Stimulated activated CD4-positive, alpha-beta T cell treated with anti-CD3 and anti-CD28 coated beads, Interleukin-2, amount 100 ng/mL, for 4 hours (primary cell): ENCODE data around the gene USP9Y.
"Not testable (repeated sequence)": the region's sequence is repeated elsewhere in the genome, so short reads cannot be mapped to it uniquely, and the experiment has no call there.

Experiments used
- DNase-seq: peaks from one replicate; pipeline ENCODE4 v3.0.0-alpha.2; 2020; ENCODE audit warnings: low read depth

USP9Y gene

GRCh38 chrY:12701181-12701695, at the start of gene USP9Y:
USP9Y (plus strand) TSS chrY:12701231; CDS start chrY:12709448, 8,217 bp downstream.
- no peak for DNase-seq

DNA sequence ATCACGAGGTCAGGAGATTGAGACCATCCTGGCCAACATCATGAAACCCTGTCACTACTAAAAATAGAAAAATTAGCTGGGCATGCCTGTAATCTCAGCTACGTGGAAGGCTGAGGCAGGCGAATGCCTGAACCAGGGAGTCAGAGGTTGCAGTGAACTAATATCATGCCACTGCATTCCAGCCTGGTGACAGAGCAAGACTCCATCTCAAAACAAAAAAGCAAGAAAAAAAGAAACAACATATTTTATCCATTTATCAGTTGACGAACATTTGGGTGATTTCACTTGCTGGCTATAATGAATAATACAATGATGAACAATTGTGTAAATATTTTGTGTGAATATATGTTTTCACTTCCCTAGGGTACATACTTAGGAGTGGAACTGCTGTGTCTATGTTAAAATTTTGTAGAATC, 49.4 kb upstream of the USP9Y start:
- no peak for DNase-seq

DNA sequence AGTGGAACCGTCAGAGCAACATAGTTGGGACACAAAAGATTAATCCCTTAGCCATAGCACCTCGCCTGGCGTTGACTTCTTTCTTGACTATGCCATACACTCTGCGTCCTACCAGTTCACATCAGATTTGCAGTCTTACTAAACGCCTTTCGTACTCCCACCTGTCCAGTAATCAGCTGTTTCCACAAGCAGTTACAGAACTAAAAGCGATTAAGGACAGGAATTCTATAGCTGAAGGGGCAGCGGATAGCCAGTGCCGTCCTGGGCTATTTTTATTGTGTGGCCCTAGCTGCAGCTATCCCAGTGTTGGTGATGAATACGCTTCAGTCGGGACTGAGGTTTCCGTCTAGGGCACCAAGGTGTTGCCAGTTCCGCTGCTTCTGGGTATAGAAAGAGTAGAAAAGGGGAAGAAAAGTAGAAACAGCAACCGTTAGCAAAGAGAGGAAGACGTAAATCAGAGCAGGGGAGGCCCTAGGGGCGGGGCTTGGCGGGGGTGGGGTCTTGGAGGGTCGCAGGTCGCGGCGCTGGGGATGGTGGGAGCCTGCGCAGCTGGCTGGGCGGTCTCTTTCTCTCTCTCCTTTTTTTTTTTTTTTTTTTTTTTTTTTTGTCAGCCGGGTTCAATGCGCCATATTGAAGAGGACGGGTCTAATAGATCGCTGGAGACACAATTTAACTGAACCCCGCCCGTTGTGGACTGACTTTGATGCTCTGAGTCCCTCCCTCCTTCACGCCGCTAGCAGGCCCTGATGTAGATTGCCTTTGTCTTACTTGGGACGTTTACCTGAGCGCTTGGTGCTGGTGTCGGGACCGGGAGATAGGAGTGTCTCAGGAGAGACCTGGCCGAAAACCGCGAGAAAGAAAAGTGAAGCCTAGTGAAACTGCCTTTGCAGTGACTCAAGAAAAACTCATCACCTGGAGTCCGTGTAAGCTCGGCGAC, 39.0 kb upstream of the USP9Y start:
- DNase-seq: peak; percentile 67

GRCh38 chrY:12662745-12663591, 38.1 kb upstream of the USP9Y start:
- peak; percentile 13 for DNase-seq

DNA sequence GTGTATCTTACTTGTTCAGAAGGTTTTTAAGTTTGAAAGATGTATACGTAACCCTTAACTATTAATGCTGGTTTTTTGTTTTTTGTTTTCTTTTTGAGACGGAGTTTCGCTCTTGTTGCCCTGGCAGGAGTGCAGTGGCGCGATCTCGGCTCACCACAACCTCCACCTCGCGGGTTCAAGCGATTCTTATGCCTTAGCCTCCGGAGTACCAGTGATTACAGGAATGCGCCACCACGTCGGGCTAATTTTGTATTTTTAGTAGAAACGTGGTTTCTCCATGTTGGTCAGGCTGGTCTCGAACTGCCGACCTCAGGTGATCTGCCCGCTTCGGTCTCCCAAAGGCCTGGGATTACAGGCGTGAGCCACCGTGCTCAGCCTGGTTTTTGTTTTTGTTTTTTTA, 37.2 kb upstream of the USP9Y start:
- DNase-seq: not testable (repeated sequence)

DNA sequence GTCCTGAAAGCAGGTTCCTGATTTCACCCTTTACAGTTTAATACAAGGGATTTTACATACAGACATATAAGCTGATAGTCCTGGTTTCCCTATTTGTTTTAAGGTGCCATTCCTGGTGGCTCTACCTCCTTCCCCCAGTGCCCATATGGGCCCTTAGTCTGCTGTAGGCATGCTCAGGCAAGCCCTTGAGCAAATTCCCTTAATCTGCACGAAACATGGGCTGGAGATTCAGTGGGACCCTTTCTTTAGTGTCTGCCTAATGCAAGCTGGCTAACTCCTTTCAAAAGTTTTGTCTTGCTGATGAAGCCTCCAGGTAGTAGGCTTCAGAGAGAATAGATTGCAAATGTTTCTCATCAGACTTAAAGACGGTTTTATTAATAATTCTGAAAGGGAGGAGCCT, 22.9 kb upstream of the USP9Y start:
- no peak for DNase-seq

DNA sequence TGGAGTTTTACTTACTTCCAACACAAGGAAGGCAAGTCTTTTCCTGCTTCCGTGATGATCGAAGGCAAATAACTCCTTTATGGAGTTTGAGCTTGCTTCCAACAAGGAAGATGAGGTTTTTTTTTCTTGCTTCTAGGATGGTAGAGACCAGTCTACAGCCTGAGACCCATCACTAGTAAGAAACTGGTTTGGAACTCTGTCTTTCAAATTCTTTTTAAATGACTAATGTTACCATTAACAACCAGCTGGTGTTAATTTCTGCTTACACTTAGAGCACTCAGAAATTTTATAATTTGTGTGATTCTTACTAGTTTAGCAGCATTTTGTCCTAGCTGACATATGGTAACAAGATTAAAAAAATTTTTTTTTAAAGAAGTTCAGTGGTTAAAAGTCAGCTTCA, 19.5 kb upstream of the USP9Y start:
- no peak for DNase-seq

DNA sequence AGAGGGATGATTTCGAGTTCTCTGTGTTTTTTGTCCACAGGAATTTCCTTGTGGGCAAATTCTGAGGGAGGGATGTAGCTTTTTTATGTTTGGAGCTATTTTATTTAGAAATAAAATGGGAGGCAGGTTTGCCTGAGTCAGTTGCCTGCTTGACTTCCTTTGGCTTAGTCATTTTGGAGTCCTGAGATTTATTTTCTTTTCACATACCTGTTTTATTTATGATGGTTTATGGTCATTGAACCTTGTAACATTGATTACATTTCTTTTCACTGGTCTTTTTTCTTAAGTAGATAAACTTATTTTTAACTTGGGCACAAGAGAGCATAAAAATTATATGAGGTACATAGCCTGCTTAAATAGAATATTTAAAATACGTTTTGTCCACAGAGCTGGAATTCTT, 12.7 kb upstream of the USP9Y start:
- no peak for DNase-seq

- no peak for DNase-seq
Measured at GRCh38 chrY:12700087-12700486, 944 bp upstream of the USP9Y start.

DNA sequence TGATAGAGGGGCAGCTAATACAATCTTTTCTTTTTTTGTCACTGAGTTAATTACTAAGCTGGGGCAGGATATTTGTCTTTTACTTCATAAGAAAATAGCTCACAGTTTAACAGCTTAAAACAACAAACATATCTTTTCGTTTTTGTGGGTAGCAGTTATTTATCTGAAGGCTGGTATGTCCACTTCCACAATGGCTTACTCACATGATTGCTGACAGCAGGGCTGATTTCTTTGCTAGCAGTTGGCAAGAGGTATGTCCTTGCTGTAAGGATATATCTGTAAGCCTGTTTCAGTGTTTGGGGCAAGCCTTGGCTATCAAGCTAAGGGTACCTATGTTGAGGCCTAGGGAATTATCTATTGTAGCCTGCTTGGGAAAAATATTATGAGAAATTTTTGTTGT, 1.1 kb downstream of the USP9Y start:
- DNase-seq: no peak

DNA sequence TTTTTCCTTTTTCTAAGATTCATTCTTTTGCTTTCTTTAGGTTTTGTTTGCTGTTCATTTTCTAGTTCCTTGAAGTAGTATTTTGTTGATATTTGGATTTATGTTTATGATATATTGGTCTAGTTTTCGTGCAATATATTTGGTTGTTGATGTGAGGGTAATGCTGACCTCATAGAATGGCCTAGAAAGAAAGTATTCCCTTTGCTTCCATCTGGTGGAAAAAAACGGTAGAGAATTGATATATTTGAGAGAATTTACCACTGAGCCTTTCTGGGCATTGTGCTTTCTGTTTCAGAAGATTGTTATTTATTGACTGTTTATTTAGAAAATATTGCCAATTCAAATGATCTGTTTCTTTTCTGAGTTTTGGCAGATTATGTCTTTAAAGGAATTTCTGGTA, 9.4 kb downstream of the USP9Y start:
- DNase-seq: no peak

DNA sequence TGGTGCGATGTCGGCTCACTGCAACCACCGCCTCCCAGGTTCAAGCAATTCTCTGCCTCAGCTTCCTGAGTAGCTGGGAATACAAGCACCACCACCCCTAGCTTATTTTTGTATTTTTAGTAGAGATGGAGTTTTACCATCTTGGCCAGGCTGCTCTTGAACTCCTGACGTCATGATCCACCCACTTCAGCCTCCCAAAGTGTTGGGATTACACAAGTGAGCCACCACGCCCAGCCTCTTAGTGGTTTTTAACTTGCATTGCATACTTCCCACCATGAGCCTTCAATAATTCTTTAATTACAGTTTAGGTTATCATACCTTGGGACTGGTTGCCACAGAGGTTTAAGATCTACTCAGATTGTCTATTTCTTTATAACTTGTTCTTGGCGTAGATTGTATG, 14.3 kb downstream of the USP9Y start:
- no peak for DNase-seq

- no peak for DNase-seq
Measured at GRCh38 chrY:12729746-12730145, 28.7 kb downstream of the USP9Y start.

GRCh38 chrY:12733625-12734024, 32.6 kb downstream of the USP9Y start:
- DNase-seq: peak; percentile 11

DNA sequence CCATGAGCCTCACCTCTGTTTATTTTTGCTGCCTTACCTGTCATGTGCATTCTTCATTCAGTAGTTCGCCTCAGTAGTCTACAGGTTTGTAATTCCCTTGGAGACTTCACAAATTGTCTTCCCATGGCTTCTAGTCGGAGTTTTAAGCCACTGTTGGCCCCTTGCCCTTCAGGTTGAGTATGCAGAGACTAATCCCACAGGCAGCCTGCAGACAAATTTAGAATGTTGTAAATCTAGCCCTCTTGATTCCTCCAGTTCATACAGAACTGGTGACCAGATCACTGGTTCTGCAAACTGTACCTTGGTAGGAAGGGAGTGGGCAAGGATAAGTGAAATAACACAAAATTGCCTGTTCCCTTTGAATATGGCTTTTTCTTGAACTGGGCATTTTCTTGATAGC, 33.0 kb downstream of the USP9Y start:
- DNase-seq: no peak

DNA sequence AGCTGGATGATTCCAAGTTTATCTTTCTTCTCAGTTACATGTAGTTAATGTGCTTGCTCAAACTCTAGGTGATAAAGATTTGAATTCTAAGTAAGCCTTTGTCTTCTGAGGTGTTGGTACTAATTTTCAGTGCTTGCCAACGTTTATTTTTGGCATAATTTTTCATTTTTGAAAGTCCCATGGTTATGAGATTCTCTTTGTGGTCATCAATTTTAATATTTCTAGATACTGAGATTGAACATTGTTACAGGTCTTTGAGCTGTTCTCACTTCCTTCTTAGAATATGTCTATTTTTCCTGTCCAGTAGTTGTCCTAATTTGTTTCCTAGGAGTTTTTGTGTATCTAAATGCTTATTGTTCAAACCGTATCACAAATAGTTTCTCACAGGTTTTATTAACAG, 40.4 kb downstream of the USP9Y start:
- no peak for DNase-seq

- DNase-seq: no peak
Measured at GRCh38 chrY:12742725-12743124, 41.7 kb downstream of the USP9Y start.

DNA sequence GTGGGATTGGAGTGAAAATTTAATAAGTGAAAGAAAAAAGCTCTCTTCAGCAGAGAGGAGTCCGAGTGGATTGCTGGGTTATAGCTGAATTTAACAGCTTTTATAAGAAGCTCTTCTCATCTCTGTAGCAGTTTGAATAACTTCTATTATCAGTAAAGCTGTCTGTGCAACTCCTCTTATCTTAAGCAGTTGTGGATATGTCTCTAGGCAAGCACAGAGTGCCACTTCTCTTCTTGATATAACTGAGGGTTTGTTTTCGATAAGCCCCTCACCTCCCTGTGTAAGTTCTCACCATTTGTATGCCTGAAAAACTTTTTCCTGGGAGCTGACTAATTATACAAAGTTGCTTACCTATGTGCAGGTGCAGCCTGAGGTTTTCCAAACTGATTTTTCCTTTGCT, 43.1 kb downstream of the USP9Y start:
- no peak for DNase-seq

GRCh38 chrY:12749293-12749692, 48.3 kb downstream of the USP9Y start:
- no peak for DNase-seq

- DNase-seq: no peak
Measured at GRCh38 chrY:12752856-12753255, 51.8 kb downstream of the USP9Y start.

DNA sequence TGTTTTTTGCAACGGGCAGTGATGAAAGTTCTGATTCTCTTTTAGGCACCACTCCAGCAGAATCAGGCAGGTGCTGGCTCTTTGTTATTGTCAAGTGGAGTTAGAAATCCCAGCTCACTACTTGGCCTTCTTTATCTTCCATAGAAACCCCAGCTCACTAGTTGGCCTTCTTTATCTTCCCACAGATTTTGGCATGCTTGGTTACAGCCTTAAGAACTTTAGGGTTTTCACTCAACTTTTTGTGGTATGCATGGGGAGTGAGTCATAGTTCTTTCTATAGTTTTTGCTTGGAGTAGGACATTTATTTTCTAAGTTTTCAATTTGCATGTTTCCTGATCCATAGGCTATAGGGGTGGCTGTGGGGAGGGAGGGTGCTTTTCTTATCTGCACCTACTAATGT, 55.0 kb downstream of the USP9Y start:
- no peak for DNase-seq

DNA sequence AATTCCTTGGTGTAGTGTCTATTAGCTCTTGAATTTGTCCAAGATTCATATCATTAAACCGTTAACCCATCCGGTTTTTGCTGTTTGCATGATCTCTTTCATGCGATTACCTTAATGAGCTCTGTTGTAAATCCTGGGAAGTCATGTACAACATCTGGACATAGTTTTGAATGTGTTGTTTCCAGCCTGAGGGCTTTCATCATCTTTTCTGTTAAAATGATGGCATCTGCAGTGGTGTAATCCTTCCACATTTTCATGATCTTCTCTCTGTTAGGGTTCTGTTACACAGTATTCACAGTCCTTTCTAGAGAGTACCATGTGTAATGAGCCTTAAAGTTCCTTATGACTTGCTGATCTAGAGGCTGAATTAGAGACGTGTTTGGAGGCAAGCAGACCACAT, 64.9 kb downstream of the USP9Y start:
- DNase-seq: no peak

GRCh38 chrY:12784521-12784920, 83.5 kb downstream of the USP9Y start:
- no peak for DNase-seq
